Spleen (tissue), 11 donors: ENCODE data around the gene OBSL1. TPM values are rescaled to one million over a fixed set of nuclear protein-coding genes. Genes with fewer than 3 reads are reported as not detected.
A peak's percentile ranks its signal among the peaks of the same experiment; 100 is the strongest.

Experiments used
- DNase-seq: peaks from one replicate; pipeline ENCODE4 v3.0.0-alpha.2; 2020
- H3K27ac ChIP-seq, 8 donors: fragments of 200-600 bp; sonication (generic) in 7 of 8; 1 replicate in 4 of 8; 2 replicates in 4 of 8; pipeline versions ENCODE4 v1.5.0 to v1.8.0; 2016 to 2021; ENCODE audit warnings: inconsistent platforms in 4 of 8, mild to moderate bottlenecking in 4 of 8, moderate library complexity in 1 of 8
- H3K27me3 ChIP-seq, 7 donors: fragments of 200-600 bp; sonication (generic) in 6 of 7; replicated peaks in 1 of 7; 1 replicate in 4 of 7; 2 replicates in 3 of 7; pipeline versions ENCODE4 v1.5.0 to v1.8.0; 2016 to 2021; ENCODE audit warnings: inconsistent platforms in 3 of 7, mild to moderate bottlenecking in 1 of 7
- H3K36me3 ChIP-seq, 6 donors: fragments of 200-600 bp; sonication (generic) in 5 of 6; 1 replicate in 4 of 6; 2 replicates in 2 of 6; pipeline versions ENCODE4 v1.5.0 to v1.8.0; 2016 to 2021; ENCODE audit warnings: inconsistent platforms in 2 of 6
- H3K4me1 ChIP-seq, 6 donors: fragments of 200-600 bp; sonication (generic) in 5 of 6; 1 replicate in 3 of 6; 2 replicates in 3 of 6; pipeline versions ENCODE4 v1.5.0 to v1.8.0; 2016 to 2021; ENCODE audit warnings: inconsistent platforms in 3 of 6
- H3K4me3 ChIP-seq, 8 donors: fragments of 200-600 bp; sonication (generic) in 7 of 8; 1 replicate in 4 of 8; 2 replicates in 4 of 8; pipeline versions ENCODE4 v1.5.0 to v1.8.0; 2016 to 2021; ENCODE audit warnings: inconsistent platforms in 4 of 8, mild to moderate bottlenecking in 4 of 8, moderate library complexity in 2 of 8
- H3K9me3 ChIP-seq, 8 donors: fragments of 200-600 bp; sonication (generic) in 7 of 8; 1 replicate in 4 of 8; 2 replicates in 4 of 8; pipeline versions ENCODE4 v1.5.0 to v1.8.0; 2016 to 2021; ENCODE audit warnings: inconsistent platforms in 4 of 8
- CTCF ChIP-seq, 11 experiments: fragments of 200-600 bp in 7 of 11; fragments of 450-650 bp in 4 of 11; sonication (generic) in 4 of 11; IDR thresholded peaks in 8 of 11; conservative IDR thresholded peaks in 3 of 11; 1 replicate in 7 of 11; 2 replicates in 4 of 11; pipeline versions ENCODE4 v1.4.0 to v1.8.0; 2016 to 2021; ENCODE audit warnings: antibody characterized with exemption in 11 of 11, inconsistent platforms in 4 of 11, mild to moderate bottlenecking in 1 of 11
- POLR2A ChIP-seq, 3 donors: fragments of 450-650 bp; IDR thresholded peaks; one replicate each; pipeline ENCODE4 v1.5.1; 2017; ENCODE audit warnings: antibody characterized with exemption in 3 of 3, mild to moderate bottlenecking in 1 of 3
- POLR2AphosphoS5 ChIP-seq, 3 donors: sonication (generic); formaldehyde crosslinking; IDR thresholded peaks; one replicate each; pipeline ENCODE4 v1.5.1; 2017; ENCODE audit warnings: antibody characterized with exemption in 3 of 3
- WGBS, 5 donors: extraction: QIAGEN DNeasy Blood & Tissue Kit in 3 of 5; methylation state at CpG; one replicate each; pipeline versions ENCODE4 v1.1.5 to v1.1.7; 2013 to 2018; 5-methylcytosine and 5-hydroxymethylcytosine counted together
- intact Hi-C: fragments of 100-400 bp; cut with DNase I; formaldehyde crosslinking; loops from one replicate; pipeline ENCODE4 v1.15.0; 2023; ENCODE audit warnings: low total_unique reads
- polyA plus RNA-seq, 3 donors: library from polyadenylated mRNA; stranded (reverse); fragments of 200-250 nt; gene quantifications; one replicate each; pipeline ENCODE4 v1.2.1, GENCODE V29; 2013
- total RNA-seq, 7 donors: library from RNA; depleted of rRNA in 3 of 7; stranded (reverse); fragments of >200 nt in 3 of 7; fragmentation: NEBNext Ultra II Directional in 4 of 7; extraction: Animal tissue kit (Norgen Biotek cat#: 25700) in 4 of 7; gene quantifications; one replicate each; pipeline versions ENCODE4 v1.1.0 to v1.2.1, GENCODE V29; 2016 to 2021
- donor health status: healthy with polysubstance abuse.
- donor health status: DM: no; HTN: no; CAD: no; lungs with moderate emphysema.
- donor health status: DM: no; HTN: no; CAD: no.
- donor health status: Bipolar disorder and iron deficiency.
- donor health status: healthy.
- donor health status: DM: no; HTN: no; CAD: no.
- donor health status: DM: yes; HTN: yes; CAD: no.

OBSL1 gene
- total and polyA plus RNA-seq, 10 donors: 15.9 to 51.6 (median 31.0) TPM

- TF ChIP-seq CTCF (IDR thresholded peaks at IDR 0.05 in 8 of 11, conservative IDR thresholded peaks at IDR 0.05 in 3 of 11) (no peak), POLR2AphosphoS5 (IDR thresholded peaks at IDR 0.05) (peak in 2 of 3 donors; percentile 45 to 60)
- 19 to 54% (median 23%) methylated on average over 41 to 95 of the region's 95 CpGs for WGBS, 5 donors
- Histone ChIP-seq H3K4me3 (peak overlapping the region; percentile 46 to 78 (median 54)), H3K27ac (peak overlapping the region in 7 of 8 donors; percentile 38 to 80 (median 75)), H3K4me1 (peaks cover 0 to 22% (median 20%) of the 10 kb centered on the region in 6 donors), H3K9me3 (no peaks in the 10 kb centered on the region), H3K27me3 (peaks cover 0 to 65% (median 21%) of the 10 kb centered on the region in 7 donors), H3K36me3 (peaks cover 0 to 12% (median 0%) of the 10 kb centered on the region in 6 donors)
- intact Hi-C loops: no loop called here
- no peak for DNase-seq
Observed at GRCh38 chr2:219570194-219570923, 980 bp downstream of the OBSL1 start.

DNA sequence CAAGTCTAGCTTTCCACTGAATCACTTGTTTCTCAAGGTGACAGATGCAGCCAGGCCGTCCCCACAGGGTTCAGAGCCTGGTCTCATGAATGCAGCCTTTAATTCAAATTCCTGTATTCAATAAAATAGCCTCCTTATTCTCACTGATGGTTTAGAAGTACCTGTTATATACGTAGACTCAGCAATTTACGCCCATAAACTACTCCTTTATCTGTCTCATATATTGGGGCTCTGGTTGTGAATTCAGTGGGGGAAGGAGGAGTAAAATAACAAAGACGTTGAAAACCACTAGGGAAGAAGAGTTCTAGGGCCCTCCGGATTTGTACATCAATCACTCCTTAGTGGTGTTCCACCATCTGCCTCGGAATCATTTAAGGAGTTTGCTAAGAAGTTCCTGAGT lies 1.7 kb downstream of the OBSL1 start:
- peaks cover 0 to 22% (median 20%) of the 10 kb centered on the region in 6 donors for H3K4me1 ChIP-seq
- TF ChIP-seq POLR2A (IDR thresholded peaks at IDR 0.05): no peak
- TF ChIP-seq CTCF (IDR thresholded peaks at IDR 0.05 in 8 of 11, conservative IDR thresholded peaks at IDR 0.05 in 3 of 11): no peak
- TF ChIP-seq POLR2AphosphoS5 (IDR thresholded peaks at IDR 0.05): no peak
- H3K27me3 ChIP-seq: peaks cover 0 to 58% (median 21%) of the 10 kb centered on the region in 7 donors
- H3K4me3 ChIP-seq: peak overlapping the region in 4 of 8 donors; percentile 48 to 78 (median 64)
- H3K9me3 ChIP-seq: no peaks in the 10 kb centered on the region
- no peak overlapping the region for H3K27ac ChIP-seq
- no peak for DNase-seq
- WGBS, 5 donors: 87 to 92% (median 90%) methylated on average over 6 of the region's 6 CpGs
- intact Hi-C loops: no loop called here
- H3K36me3 ChIP-seq: peaks cover 0 to 12% (median 0%) of the 10 kb centered on the region in 6 donors

DNA sequence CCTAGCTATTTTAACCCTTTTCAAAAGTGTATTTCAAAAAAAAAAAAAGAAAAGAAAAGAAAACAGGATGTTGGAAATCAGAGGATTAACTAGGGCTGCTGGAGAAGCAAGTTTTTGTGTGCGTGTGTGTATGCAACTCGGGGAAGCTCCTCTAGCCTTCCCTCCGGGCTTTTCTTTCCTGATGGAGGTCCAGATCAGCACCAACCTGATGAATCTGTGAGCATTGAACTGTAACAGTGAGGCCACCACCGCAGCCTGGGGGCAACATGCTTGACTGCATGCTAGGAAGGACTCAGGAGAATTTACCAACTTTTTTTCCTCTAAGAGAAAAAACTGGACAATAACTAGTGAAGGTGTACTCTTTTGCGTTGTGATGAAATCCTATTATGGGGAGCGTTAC lies 2.3 kb downstream of the OBSL1 start:
- TF ChIP-seq CTCF (IDR thresholded peaks at IDR 0.05 in 8 of 11, conservative IDR thresholded peaks at IDR 0.05 in 3 of 11): no peak
- no peak for TF ChIP-seq POLR2A (IDR thresholded peaks at IDR 0.05)
- TF ChIP-seq POLR2AphosphoS5 (IDR thresholded peaks at IDR 0.05): no peak
- no peaks in the 10 kb centered on the region for H3K9me3 ChIP-seq
- WGBS, 5 donors: 89 to 96% (median 91%) methylated on average over 6 of the region's 6 CpGs
- intact Hi-C loops: no loop called here
- H3K4me3 ChIP-seq: no peak overlapping the region
- peaks cover 0 to 22% (median 20%) of the 10 kb centered on the region in 6 donors for H3K4me1 ChIP-seq
- H3K36me3 ChIP-seq: peaks cover 0 to 12% (median 0%) of the 10 kb centered on the region in 6 donors
- H3K27me3 ChIP-seq: peaks cover 0 to 54% (median 21%) of the 10 kb centered on the region in 7 donors
- H3K27ac ChIP-seq: no peak overlapping the region
- no peak for DNase-seq

- no peak for TF ChIP-seq POLR2AphosphoS5 (IDR thresholded peaks at IDR 0.05)
- TF ChIP-seq CTCF (IDR thresholded peaks at IDR 0.05 in 8 of 11, conservative IDR thresholded peaks at IDR 0.05 in 3 of 11): no peak
- TF ChIP-seq POLR2A (IDR thresholded peaks at IDR 0.05): no peak
- Histone ChIP-seq H3K4me3 (no peak overlapping the region), H3K27me3 (peaks cover 0 to 47% (median 21%) of the 10 kb centered on the region in 7 donors), H3K27ac (no peak overlapping the region), H3K36me3 (peaks cover 0 to 12% (median 0%) of the 10 kb centered on the region in 6 donors), H3K9me3 (no peaks in the 10 kb centered on the region), H3K4me1 (peaks cover 0 to 22% (median 20%) of the 10 kb centered on the region in 6 donors)
- no peak for DNase-seq
- intact Hi-C loops: no loop called here
- 92 to 94% (median 93%) methylated on average over 32 to 35 of the region's 35 CpGs for WGBS, 5 donors
Observed at GRCh38 chr2:219567791-219568361, 3.5 kb downstream of the OBSL1 start.
